ENCODE data around the gene DHX35.

Gene DHX35

GRCh38 chr20:38963745-38964144 is 1.6 kb downstream of the DHX35 start:
- ChIA-PET POLR2A (no interaction called here), CTCF (interaction anchor here (1.9 to 2.8 kb wide), 2 partner anchors 37 to 86 kb away, joined by 5 to 9 read pairs; partner anchors contain the start of gene FAM83D)
- H3K4me1 ChIP-seq (ENCODE audit: control insufficient read depth, insufficient read depth, low read length): peaks cover 4% of the 10 kb centered on the region; the same call in 1 of the 2 replicates
- H3K9me3 ChIP-seq (ENCODE audit: control insufficient read depth, insufficient read depth, low read depth, low read length): no peaks in the 10 kb centered on the region
- no peak overlapping the region for H3K27ac ChIP-seq (ENCODE audit: extremely low read depth, low read depth, low read length)
- H3K36me3 ChIP-seq (ENCODE audit: control insufficient read depth in 2 of 2, insufficient read depth in 1 of 2, low read length in 2 of 2): peaks cover 4 to 13% of the 10 kb centered on the region in 2 experiments; a peak in 2 of 3 replicates
- H3K4me3 ChIP-seq (ENCODE audit: low read depth, low read length): no peak overlapping the region
- TF ChIP-seq ZNF391 (tag by site-specific recombination; IDR thresholded peaks at IDR 0.05; ENCODE audit: borderline replicate concordance, low read depth) (no peak), ZFP37 (tag by site-specific recombination; IDR thresholded peaks at IDR 0.05) (no peak), ATF2 (tag by site-specific recombination; IDR thresholded peaks at IDR 0.05; ENCODE audit: low read depth) (no peak), ZNF423 (tag by site-specific recombination; IDR thresholded peaks at IDR 0.05) (no peak), KLF7 (tag by site-specific recombination; IDR thresholded peaks at IDR 0.05; ENCODE audit: borderline replicate concordance) (no peak), ZNF239 (tag by site-specific recombination; IDR thresholded peaks at IDR 0.05) (no peak), ZFP3 (tag by site-specific recombination; IDR thresholded peaks at IDR 0.05; ENCODE audit: low read depth) (no peak), ZNF658 (tag by site-specific recombination; IDR thresholded peaks at IDR 0.05) (no peak), SP7 (tag by site-specific recombination; IDR thresholded peaks at IDR 0.05) (no peak), ZNF146 (tag by site-specific recombination; IDR thresholded peaks at IDR 0.05) (no peak), ZNF354C (tag by site-specific recombination; IDR thresholded peaks at IDR 0.05; ENCODE audit: borderline replicate concordance, low read depth) (no peak), ZNF488 (tag by site-specific recombination; IDR thresholded peaks at IDR 0.05) (no peak)
- TF ChIP-seq, protein P1, sequence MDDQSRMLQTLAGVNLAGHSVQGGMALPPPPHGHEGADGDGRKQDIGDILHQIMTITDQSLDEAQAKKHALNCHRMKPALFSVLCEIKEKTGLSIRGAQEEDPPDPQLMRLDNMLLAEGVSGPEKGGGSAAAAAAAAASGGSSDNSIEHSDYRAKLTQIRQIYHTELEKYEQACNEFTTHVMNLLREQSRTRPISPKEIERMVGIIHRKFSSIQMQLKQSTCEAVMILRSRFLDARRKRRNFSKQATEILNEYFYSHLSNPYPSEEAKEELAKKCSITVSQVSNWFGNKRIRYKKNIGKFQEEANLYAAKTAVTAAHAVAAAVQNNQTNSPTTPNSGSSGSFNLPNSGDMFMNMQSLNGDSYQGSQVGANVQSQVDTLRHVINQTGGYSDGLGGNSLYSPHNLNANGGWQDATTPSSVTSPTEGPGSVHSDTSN (CRISPR knock-in tag; IDR thresholded peaks at IDR 0.05): no peak

- ChIA-PET CTCF (interaction anchor here (2.8 kb wide), 1 partner anchor 84 kb away, joined by 9 read pairs; no protein-coding TSS in a partner anchor), POLR2A (no interaction called here)
- H3K4me1 ChIP-seq (ENCODE audit: control insufficient read depth, insufficient read depth, low read length): peaks cover 4% of the 10 kb centered on the region; the same call in 1 of the 2 replicates
- no peaks in the 10 kb centered on the region for H3K9me3 ChIP-seq (ENCODE audit: control insufficient read depth, insufficient read depth, low read depth, low read length)
- no peak overlapping the region for H3K27ac ChIP-seq (ENCODE audit: extremely low read depth, low read depth, low read length)
- H3K36me3 ChIP-seq (ENCODE audit: control insufficient read depth in 2 of 2, insufficient read depth in 1 of 2, low read length in 2 of 2): peaks cover 4 to 28% of the 10 kb centered on the region in 2 experiments; a peak in 2 of 3 replicates
- no peak for TF ChIP-seq ZNF112 (tag by site-specific recombination; IDR thresholded peaks at IDR 0.05)
- TF ChIP-seq ZNF514 (tag by site-specific recombination; IDR thresholded peaks at IDR 0.05): no peak
- no peak overlapping the region for H3K4me3 ChIP-seq (ENCODE audit: low read depth, low read length)
Observed at GRCh38 chr20:38965264-38965663, 3.1 kb downstream of the DHX35 start.

- no peak overlapping the region for H3K4me3 ChIP-seq (ENCODE audit: low read depth, low read length)
- H3K4me1 ChIP-seq (ENCODE audit: control insufficient read depth, insufficient read depth, low read length): peaks cover 4% of the 10 kb centered on the region
- no peak overlapping the region for H3K27ac ChIP-seq (ENCODE audit: extremely low read depth, low read depth, low read length)
- CTCF ChIA-PET: no interaction called here
- peaks cover 9 to 50% of the 10 kb centered on the region in 2 experiments for H3K36me3 ChIP-seq (ENCODE audit: control insufficient read depth in 2 of 2, insufficient read depth in 1 of 2, low read length in 2 of 2)
- H3K9me3 ChIP-seq (ENCODE audit: control insufficient read depth, insufficient read depth, low read depth, low read length): no peaks in the 10 kb centered on the region
- POLR2A ChIA-PET: no interaction called here
- TF ChIP-seq, protein P2, sequence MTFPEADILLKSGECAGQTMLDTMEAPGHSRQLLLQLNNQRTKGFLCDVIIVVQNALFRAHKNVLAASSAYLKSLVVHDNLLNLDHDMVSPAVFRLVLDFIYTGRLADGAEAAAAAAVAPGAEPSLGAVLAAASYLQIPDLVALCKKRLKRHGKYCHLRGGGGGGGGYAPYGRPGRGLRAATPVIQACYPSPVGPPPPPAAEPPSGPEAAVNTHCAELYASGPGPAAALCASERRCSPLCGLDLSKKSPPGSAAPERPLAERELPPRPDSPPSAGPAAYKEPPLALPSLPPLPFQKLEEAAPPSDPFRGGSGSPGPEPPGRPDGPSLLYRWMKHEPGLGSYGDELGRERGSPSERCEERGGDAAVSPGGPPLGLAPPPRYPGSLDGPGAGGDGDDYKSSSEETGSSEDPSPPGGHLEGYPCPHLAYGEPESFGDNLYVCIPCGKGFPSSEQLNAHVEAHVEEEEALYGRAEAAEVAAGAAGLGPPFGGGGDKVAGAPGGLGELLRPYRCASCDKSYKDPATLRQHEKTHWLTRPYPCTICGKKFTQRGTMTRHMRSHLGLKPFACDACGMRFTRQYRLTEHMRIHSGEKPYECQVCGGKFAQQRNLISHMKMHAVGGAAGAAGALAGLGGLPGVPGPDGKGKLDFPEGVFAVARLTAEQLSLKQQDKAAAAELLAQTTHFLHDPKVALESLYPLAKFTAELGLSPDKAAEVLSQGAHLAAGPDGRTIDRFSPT (tag by site-specific recombination; IDR thresholded peaks at IDR 0.05): no peak
- TF ChIP-seq GFI1B (tag by site-specific recombination; IDR thresholded peaks at IDR 0.05) (no peak), ZNF416 (tag by site-specific recombination; IDR thresholded peaks at IDR 0.05) (no peak), ZNF692 (tag by site-specific recombination; IDR thresholded peaks at IDR 0.05) (no peak), MEIS1 (CRISPR knock-in tag; IDR thresholded peaks at IDR 0.05; ENCODE audit: borderline replicate concordance) (no peak), ATF2 (tag by site-specific recombination; IDR thresholded peaks at IDR 0.05; ENCODE audit: low read depth) (no peak), OSR2 (tag by site-specific recombination; IDR thresholded peaks at IDR 0.05) (no peak), ZNF138 (tag by site-specific recombination; IDR thresholded peaks at IDR 0.05; ENCODE audit: borderline replicate concordance) (no peak)
Observed at GRCh38 chr20:38968090-38968489, 5.9 kb downstream of the DHX35 start.

Data from HEK293 (cell line).